SIG-M5 (cell line): ENCODE data around the gene HEG1.

ENCODE experiments used
- DNase-seq: peaks from one replicate; lab custom pipeline; 2025; lab: John Stamatoyannopoulos, UW

Gene HEG1

DNA sequence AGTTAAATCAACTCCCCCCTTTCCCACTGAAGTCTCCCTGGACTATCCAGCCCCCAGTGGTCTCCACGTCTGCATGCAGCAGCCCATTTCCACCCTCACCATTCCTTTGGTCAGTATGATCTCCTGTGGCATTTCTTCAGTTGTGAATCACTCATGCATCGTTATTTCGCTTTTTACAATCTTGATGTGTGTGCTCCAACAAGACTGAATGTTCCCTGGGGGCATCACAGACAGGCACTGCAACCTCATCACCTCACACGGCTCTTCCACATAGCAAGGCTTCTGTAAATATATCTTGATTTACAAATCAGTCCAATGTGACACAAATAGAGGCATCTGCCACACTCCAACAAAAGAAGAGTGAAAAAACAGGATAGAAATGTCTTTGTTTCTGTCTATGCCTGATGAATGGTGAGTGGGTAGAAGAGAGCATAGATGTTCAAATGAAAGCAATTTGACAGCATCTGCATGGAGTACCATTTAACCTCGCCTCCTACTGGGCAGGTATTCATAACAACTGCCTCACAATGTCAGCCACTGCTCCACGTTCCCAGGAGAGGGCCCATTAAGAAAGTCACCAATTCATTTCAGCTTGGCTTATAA is 5.2 kb downstream of the HEG1 start:
- DNase-seq, result no peak

DNA sequence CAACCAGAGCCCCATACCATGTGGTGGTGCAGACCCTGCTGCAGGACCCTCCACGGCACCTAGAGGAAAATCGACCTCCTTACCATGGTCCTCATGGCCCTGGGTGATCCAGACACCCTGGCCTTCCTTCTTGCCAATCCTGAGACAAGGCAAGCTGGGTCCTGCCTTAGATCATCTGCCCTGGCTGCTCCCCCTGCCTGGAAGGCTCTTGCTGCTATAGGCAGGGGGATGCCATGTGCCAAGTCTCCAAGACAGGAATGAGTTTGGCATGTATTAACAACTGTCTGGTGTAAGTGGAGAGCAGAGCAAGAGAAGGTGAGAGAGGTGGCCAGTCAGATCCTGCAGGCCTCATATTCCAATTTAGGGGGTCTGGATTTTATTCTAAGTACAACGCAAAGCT is 7.5 kb downstream of the HEG1 start:
- no peak for DNase-seq

DNA sequence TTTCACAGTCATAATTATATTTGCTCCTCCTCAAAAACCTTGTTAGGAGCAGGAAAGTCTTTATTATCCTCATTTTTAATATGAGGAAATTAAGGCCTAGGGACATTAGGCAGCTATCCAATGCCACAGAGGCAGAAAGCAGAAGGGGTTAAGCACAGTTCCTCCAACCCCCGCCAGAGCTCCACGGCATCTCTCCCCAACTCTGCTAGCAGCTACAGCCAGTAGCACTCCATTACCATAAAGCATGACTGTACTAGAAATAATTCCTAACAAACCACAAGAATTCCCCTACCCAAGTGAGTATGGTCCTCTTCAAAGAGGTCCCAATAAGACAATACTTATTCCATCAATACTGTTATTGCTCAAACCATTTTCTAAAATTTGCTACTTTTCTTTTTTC is 9.8 kb downstream of the HEG1 start:
- no peak for DNase-seq

DNA sequence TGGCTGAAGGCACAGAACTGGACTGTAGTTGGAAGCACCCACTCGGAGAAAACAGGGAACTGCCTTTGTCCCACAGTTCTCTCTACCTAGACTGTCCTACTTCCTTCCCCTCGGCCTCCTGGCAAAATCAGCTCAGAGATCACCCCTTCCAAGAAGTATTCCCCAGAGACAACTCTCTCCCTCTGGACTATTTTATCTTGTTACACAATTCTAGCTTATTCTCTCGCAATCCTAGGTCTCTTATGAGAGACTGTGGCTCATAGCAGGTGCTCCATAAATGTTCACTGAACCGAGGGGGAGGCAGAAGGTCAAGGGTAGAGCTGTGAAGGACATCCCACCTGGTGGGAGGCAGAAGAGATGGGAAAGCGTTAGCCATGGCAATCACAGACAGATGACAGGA is 10.6 kb downstream of the HEG1 start:
- DNase-seq, result no peak

DNA sequence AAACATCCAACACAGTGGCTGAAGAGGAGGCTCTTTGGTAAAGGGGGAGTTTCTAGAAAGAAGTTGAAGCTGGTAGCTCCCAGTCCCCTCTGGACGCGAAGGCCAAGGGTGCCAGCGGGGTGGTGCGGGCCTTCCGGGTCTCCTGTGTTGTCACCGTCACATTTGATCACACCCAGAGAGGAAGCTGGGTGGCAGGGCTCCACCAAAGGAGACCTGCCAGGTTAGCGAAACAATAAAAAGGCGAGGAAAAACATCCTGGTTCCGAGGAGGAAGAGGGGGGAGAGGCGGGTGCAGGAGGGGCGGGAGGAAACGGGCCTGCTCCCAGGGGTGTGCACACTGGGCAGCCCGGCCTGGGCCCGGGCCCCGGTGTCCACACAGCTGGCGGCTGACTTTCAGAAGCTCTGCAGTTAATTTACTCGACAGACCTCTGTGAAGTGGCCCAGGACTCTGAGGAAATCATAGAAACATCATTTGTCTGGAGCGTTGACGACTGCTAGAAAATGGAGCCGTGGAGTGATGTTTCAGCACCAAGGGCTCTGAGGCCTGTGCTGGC is 12.1 kb downstream of the HEG1 start:
- no peak for DNase-seq

DNA sequence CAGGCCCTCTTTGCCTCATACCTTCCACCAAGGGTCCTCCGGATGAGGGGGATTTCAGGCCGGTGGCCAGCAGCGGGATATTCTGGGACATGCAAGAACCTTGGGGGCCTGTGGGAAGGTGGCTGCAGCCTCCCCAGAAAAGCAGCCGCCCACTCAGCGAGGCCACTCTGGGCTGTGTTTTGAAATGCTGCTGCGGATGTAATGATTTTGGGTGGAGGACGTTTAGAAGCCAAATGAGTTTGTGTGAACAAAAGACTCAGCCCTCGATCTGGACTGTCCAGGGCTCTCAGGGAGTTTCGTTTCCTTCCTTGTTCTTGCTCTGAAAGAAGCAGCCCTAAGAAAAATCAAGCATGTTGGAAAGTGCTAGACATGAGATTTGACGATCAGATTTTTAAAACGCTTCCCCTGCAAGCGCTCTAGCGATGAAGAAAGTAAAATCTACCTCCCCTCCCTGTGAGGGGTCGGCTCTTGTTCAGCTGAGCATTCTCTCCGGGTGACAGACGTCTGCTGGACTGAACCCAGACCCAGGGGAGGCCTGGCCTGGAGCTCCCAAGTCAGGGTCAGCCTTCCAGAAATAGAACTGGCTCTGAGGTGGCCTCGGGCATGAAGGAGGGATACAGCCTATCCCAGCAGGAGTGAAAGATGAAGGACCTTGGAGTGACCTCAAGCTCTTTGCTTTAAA is 12.9 kb downstream of the HEG1 start:
- DNase-seq, result no peak

DNA sequence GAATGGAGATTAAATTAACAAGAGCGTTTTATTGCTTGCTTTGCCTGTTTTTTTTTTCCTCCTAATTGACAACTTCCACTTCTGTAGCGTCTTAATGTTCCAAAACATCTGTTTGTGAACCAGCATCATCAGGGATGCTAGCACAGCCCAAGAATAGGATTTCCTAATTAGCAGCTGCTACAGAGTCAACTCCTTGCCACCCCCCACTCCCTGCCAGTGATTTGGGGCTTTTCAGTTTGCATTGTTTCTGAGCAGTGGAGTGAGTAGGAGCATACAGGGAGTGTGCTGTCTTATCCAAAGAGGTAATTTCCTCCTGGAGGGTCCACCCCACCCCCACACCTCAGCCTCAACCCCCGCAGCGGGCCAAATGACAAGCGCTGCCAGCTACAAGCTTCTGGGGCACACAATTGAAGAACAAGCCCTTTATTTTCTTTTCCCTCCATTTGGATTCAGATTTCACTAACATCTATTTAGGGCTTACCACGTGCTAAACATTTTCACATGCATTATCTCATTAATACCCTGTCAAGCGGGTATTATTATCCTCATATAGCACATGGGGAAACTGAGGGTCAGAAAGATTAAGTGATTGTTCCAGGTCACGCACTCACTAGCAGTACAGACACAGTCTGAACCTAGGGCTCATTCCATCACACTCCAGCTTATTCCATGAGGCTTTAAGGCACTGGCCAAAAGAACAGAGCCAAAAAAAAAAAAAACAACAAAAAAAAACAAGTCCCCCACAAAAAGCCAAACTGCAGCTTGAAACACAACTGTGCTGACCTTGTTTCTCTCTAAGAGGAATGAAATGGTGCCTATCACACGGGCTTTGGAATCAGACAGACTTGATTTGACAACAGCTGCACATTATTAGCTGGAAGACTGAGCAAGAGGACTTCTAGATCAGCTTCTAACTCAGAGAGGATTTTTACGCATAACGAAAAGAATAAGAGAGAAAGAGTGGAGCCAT is 16.4 kb downstream of the HEG1 start:
- no peak for DNase-seq

DNA sequence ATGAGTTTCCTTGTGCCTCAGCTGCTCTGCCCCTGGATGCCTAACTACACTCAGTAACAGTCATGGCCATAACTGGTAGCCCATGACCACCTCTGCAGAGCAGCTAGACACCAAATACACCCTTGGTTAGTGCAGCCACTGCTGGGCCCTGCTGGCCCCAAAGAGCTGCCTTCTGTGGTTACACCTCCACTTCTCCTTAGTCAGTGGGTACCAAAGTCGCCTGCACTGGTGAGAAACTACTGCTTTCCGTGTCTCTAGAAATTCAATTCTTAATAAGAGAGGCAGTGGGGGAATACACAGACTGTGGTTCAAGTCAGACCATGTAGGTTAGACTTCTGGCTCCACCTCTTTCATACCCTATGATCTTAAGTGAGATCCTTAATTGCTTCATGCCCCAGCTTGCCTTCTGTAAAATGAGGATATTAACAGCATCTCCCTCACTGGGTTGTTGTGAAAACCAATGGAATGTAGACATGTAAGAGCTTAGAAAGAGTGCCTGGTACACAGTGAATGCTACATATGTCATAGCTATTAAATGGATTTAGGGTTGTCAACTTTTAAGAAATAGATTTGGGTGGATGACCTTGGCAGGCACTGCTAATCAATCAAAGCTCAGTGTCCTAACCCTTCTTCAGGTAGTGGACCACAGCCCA is 18.2 kb downstream of the HEG1 start:
- no peak for DNase-seq

DNA sequence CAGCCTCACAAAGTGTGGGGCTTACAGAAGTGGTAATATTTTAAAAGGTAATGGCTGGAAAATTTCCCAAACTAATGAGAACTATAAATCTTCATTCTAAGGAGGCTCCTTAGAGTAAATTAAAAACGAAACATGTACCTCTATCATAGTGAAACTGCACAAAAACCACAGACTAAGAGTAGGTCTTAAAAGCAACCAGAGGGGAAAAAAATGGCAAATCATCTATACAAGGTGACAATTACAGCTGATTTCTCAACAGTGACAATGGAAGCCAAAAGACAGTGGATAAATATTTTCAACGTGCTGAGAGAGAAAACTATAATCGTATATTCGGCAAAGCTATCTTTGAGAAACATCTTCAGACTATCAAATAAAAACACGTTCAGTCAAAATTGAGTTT is 20.6 kb downstream of the HEG1 start:
- no peak for DNase-seq

DNA sequence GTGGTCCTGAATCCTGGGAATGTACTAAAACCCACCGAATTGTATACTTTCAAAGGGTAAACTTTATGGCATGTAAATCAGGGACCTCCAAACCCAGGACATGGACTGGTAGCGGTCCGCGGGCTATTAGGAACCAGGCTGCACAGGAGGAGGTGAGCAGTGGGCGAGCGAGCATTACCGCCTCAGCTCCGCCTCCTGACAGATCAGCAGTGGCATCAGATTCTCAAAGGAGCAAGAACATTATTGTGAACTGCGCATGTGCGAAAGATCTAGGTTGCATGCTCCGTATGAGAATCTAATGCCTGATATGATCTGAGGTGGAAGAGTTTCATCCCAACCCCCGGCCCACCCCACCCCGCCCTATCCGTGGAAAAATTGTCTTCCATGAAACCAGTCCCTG is 22.2 kb downstream of the HEG1 start:
- no peak for DNase-seq

DNA sequence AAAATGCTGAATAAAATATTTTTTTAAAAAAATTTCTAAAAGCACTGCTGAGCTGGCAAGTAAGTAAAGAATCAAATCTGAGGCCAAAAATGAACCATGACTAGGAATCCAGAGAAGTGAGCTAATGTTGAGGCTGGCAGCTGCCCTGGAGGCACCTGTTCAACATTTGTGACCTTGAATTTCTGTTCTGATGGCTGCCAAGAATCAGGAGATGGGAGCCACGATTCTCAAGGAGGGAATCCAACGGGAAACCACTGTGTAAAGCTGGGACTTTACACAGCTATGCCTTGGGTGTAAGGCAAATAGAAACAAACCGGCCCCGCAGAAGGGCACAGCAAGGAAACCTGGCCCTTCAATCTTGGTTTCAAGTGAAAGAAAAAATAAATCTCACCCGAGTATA is 22.7 kb downstream of the HEG1 start:
- DNase-seq, result no peak

DNA sequence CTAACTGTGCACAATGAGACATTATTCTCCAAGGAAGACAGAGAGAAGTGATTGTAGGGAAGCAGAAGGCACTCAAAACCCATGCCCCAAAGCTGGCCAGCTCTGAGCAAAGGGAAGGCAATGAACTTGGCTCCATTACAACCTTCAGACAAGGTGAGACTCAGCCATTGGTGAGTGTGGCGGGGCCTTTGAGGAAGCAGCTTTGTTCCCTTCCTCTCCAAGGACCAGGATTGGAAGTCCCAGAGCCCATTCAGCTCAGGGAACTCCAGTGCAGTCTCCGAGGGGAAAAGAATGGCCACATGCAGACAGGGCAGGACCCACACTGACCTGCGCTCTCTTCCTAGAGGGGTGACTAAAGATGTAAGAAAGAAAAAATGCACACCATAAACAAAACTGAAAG is 23.1 kb downstream of the HEG1 start:
- no peak for DNase-seq

DNA sequence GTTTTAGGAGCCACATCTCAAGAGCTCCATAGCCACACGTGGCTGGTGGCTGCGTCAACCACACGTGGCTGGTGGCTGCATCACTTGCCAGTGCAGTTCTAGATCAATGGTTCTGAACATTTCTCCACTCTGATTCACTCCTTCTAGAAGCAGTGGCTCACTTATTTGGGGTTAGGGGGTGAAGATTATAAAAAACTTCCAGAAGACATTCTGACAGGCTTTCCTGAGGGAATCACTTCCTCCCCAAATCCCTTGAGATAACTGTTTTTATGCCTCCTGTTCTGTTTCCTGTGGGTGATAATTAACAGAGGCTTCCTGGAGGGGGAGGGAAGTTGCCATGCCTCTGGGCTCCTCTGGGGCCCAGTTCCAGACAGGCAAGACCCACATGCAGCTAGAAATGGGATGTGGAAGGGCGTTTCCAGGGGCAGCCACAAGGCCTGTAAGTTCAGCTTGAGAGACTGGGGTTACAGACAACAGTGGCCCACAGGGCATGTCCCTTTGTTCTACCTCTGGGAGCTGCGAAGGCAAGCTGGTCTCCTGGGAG is 23.6 kb downstream of the HEG1 start:
- no peak for DNase-seq

DNA sequence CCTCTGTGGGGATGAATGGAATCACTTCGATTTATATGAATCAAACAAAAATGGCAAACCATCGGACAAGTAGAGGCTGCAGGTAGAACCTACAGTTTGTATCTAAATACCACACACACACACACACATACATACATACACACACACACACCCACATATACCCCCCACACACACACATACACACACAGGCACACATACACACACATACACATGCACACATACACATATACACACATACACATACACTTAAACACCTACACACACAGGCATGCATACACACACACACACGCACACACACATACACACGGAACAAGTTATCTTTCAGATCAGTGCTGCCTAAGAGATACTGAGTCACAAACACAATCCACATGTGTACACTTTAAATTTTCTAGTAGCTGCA is 24.3 kb downstream of the HEG1 start:
- DNase-seq, result no peak

DNA sequence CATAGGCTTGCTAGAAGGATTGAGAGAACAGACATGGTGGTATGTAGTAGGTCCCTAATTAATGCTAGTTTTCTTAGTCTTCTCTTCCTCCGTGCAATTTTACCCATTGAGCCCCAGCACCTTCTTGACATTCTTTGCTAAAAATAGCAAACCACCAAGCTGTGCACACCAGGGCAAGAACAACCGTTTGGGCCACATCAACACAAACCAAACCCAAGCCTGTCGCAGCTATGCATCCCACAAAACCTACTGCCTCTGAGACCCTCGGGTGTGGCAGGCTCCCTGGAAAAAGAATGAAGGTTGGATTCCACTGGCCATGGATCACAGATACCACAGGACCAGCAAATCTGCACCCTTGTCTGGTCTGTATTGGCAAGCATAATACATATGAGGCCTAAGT is 27.1 kb downstream of the HEG1 start:
- DNase-seq, result no peak

DNA sequence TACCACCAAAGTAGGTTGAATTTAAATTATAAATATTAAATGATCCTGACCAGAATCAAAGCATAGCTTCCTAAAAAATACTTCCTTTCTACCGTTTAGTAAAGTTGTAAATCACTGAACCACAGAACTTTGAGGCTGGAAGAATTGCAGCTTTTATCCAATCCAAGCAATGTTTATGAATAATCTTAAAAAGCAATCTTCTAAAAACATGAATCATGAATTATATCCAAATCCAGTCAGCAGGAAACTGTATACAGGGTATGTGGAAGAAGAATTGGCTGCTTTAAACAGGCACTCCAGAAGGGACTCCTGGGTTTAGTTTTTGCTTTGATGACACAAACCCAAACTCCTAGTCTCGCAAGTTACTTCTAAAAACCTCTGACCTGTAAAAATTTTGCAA is 30.2 kb downstream of the HEG1 start:
- DNase-seq, result no peak

DNA sequence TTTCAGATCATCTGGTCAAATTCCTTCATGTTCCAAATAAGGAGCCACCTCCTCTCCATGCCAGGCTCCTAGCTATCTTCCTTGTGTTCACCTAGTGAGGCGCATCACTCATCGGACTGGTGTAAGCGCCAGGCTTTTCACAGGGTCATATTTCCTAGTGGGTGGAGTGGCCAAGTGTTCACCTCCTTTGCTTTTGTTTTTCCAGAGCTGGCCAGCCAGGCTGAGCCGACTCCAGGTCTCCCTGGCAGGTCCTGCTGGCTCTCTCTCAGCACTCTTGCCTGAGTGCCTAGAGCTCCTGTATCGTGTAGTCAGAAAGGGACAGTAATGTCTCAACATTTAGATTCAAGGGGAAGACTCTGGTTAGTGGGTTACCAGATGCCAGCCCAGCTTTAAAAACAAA is 31.0 kb downstream of the HEG1 start:
- no peak for DNase-seq

DNA sequence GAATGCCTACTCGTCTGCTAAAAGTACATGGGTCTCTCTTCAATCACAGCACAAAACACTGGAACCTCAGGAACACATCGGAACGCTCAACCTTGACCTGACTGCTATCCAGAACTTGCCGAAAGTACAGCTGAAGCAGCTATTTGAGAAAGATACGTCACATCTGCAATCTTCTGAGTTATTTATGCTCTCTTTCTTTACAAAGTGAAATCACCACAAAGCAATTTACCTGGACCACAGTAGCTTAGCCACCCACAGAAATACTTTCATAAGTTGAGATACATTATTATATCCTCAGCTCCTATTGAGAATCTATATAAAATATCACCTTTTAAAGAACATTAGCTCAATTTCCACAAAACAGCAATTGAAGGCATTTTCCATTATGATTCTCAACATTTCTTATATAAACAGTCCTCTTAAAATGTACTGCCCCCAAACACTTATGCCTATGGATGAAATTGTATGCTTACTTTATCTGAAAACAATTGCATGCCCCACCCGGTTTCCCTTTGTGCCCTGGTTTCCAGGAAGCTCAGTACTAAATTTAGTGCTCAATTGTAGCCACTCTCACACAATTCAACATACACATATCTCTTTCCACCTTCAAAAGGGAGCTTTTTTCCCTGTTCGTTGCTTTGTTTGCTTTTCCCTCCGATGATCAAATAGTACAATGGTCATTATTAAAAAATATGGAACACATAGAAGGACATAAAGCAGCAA is 31.8 kb downstream of the HEG1 start:
- no peak for DNase-seq

DNA sequence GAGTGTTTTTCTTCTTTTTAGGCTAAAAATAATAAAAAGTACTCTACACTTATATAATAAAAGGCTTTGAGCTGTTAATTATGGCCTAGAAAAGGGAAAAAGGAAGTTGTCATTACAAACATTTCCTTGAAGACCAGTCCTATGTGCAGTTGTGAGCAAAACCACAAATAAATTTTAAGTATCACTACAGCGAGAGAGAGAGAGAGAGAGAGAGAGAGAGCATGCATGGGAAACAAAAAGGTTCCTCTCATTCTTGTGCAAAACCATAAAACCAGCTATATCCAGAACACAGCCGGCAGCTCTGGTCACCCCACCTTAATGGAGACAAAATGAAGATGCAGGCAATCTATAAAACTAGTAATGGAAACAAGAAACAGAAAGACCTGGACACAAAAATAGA is 33.6 kb downstream of the HEG1 start:
- DNase-seq, result no peak

DNA sequence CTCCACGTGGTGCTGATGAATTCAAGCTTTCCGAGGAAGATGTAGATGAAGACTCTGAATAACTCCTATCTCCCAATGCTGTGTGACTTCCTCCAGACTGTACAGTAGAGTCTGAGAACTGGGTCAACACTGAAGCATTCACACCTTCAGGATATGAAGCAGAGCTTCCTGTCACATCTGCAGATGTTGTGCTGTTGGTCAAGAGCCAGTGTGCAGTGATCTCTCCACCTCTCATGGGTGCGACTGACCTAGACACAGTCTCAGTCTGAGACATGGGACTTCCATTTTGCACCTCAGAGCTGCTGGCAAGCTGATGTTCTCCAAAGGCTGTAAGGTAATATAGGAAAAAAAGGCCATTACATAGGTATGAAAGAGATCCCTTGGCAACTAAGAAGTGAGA is 36.5 kb downstream of the HEG1 start:
- no peak for DNase-seq

DNA sequence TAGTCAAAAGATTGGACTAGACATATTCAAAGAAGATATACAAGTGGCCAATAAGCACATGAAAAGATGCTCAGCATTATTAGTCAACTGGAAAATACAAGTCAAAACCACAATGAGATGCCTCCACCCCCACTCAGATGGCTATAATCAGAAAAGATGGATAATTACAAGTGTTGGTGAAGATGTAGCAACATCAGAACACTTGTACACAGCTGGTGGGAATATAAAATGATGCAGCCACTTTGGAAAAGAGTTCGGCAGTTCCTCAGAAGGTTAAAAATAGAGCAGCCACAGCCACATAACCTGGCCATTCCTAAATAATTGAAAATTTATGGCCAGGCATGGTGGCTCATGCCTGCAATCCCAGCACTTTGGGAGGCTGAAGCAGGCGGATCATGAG is 38.4 kb downstream of the HEG1 start:
- DNase-seq, result no peak
